ENCODE measurements around the gene INAVA.

DNA sequence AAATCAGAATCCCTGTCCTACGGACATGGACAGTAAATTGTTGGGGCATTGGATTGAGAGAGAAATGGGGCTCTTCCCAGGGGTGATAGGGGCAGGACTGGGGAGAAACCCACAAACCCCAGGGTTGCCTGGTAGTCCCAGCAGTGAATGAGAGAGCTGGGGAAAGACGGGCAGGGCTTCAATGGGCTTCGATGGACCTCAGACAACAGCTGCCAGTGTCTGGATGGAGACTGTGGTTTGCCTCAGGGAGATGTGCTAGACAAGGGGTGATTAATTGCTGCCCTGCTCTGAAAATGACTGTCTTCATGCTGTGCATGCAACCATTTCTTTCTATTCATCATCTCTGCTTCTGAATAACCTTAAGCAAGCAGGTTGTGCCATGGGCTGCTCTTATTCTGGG is 14.5 kb upstream of the INAVA start:
- TF ChIP-seq, protein P1, sequence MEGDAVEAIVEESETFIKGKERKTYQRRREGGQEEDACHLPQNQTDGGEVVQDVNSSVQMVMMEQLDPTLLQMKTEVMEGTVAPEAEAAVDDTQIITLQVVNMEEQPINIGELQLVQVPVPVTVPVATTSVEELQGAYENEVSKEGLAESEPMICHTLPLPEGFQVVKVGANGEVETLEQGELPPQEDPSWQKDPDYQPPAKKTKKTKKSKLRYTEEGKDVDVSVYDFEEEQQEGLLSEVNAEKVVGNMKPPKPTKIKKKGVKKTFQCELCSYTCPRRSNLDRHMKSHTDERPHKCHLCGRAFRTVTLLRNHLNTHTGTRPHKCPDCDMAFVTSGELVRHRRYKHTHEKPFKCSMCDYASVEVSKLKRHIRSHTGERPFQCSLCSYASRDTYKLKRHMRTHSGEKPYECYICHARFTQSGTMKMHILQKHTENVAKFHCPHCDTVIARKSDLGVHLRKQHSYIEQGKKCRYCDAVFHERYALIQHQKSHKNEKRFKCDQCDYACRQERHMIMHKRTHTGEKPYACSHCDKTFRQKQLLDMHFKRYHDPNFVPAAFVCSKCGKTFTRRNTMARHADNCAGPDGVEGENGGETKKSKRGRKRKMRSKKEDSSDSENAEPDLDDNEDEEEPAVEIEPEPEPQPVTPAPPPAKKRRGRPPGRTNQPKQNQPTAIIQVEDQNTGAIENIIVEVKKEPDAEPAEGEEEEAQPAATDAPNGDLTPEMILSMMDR (IDR thresholded peaks at IDR 0.05 in 2 of 3, conservative IDR thresholded peaks at IDR 0.05 in 1 of 3; ENCODE audit: insufficient read depth in 2 of 3, low read depth in 1 of 3, low read length in 3 of 3) = no peak
- TF ChIP-seq TSC22D4 (tag; IDR thresholded peaks at IDR 0.05) (no peak), TEAD4 (IDR thresholded peaks at IDR 0.05; ENCODE audit: low read length) (no peak), TEAD4 (CRISPR knock-in tag; IDR thresholded peaks at IDR 0.05; ENCODE audit: borderline replicate concordance) (no peak), ZNF24 (IDR thresholded peaks at IDR 0.05) (no peak), SMARCE1 (IDR thresholded peaks at IDR 0.05) (no peak), POLR2AphosphoS5 (IDR thresholded peaks at IDR 0.05; ENCODE audit: control insufficient read depth, insufficient read depth, low read depth, low read length) (no peak)
